Stimulated activated naive CD8-positive, alpha-beta T cell treated with anti-CD3 and anti-CD28 coated beads, Interleukin-15, amount 100 ng/mL, for 72 hours (primary cell): ENCODE data around the gene GORASP1.

Experiments
- ATAC-seq: fragments of 150-1000 bp; cut with Tn5 transposase; 2 replicates; pipeline ENCODE4 v1.10.0; 2021; ENCODE audit warnings: mild to moderate bottlenecking, moderate library complexity
- DNase-seq, 2 donors: peaks; one replicate each; pipeline ENCODE4 v3.0.0; 2021 to 2022
- H3K27ac Mint-ChIP-seq, 2 donors: one replicate each; pipeline ENCODE4 v1.8.0; 2022; ENCODE audit warnings: mild to moderate bottlenecking in 2 of 2, mixed read lengths in 2 of 2, moderate library complexity in 2 of 2
- H3K27me3 Mint-ChIP-seq: one replicate; pipeline ENCODE4 v1.8.0; 2022; ENCODE audit warnings: mixed read lengths
- H3K4me1 Mint-ChIP-seq: one replicate; pipeline ENCODE4 v1.8.0; 2022; ENCODE audit warnings: mild to moderate bottlenecking, mixed read lengths
- H3K4me3 Mint-ChIP-seq, 2 donors: one replicate each; pipeline ENCODE4 v1.8.0; 2022; ENCODE audit warnings: mild to moderate bottlenecking in 2 of 2, mixed read lengths in 2 of 2, moderate library complexity in 1 of 2
- H3K9me3 Mint-ChIP-seq, 2 donors: one replicate each; pipeline ENCODE4 v1.8.0; 2022; ENCODE audit warnings: mixed read lengths in 2 of 2

Gene GORASP1

GRCh38 chr3:39102504-39103323, 4.7 kb downstream of the GORASP1 start:
- H3K9me3 Mint-ChIP-seq, result no peaks in the 10 kb centered on the region
- peaks cover 7% of the 10 kb centered on the region for H3K27me3 Mint-ChIP-seq
- no peak overlapping the region for H3K4me3 Mint-ChIP-seq
- ATAC-seq, result no peak
- H3K27ac Mint-ChIP-seq, result no peak overlapping the region
- H3K4me1 Mint-ChIP-seq, result peaks cover 56% of the 10 kb centered on the region
- DNase-seq, result no peak

DNA sequence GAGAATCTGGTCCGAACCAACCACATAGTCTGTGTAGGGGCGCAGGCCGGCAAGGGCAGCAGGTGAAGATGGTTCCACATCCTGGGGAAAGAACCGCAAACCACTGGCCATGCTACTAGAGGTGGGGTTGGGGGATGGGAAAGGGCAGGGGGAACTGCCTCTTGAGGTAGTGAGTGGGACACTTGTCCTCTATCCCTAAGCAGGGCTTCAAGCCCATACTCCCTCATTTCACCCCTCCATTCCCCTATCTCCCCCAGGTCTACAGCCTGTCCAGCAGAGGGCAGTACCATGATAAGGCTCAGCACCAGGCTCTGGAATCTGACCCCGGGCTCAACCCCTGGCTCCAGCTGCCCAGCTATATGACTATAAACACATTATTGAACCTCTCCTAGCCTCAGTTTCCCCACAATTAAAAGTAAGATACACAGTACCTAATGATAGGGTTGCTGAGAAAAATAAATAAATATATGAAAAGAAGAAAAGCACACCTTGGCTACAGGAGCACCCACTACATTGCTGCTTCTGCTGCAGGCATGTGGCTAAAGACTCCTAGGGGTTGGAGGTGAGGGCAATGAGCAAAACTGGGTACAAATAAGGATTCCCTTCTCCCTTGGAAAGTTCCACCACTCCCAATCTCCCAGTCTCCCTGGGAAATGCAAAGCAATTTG, 6.3 kb downstream of the GORASP1 start:
- DNase-seq, result peak; percentile 36 to 44

GRCh38 chr3:39100500-39100886, 6.9 kb downstream of the GORASP1 start:
- H3K4me1 Mint-ChIP-seq, result peaks cover 39% of the 10 kb centered on the region
- H3K9me3 Mint-ChIP-seq, result no peaks in the 10 kb centered on the region
- ATAC-seq, result no peak
- H3K4me3 Mint-ChIP-seq, result no peak overlapping the region
- no peak for DNase-seq
- H3K27me3 Mint-ChIP-seq, result no peaks in the 10 kb centered on the region
- no peak overlapping the region for H3K27ac Mint-ChIP-seq

More for the DNA sequence above, 6.3 kb downstream of the GORASP1 start:
- ATAC-seq, result peak; percentile 69
- no peak overlapping the region for H3K4me3 Mint-ChIP-seq
- H3K27me3 Mint-ChIP-seq, result no peaks in the 10 kb centered on the region
- H3K9me3 Mint-ChIP-seq, result no peaks in the 10 kb centered on the region
- no peak overlapping the region for H3K27ac Mint-ChIP-seq
- H3K4me1 Mint-ChIP-seq, result peaks cover 46% of the 10 kb centered on the region

DNA sequence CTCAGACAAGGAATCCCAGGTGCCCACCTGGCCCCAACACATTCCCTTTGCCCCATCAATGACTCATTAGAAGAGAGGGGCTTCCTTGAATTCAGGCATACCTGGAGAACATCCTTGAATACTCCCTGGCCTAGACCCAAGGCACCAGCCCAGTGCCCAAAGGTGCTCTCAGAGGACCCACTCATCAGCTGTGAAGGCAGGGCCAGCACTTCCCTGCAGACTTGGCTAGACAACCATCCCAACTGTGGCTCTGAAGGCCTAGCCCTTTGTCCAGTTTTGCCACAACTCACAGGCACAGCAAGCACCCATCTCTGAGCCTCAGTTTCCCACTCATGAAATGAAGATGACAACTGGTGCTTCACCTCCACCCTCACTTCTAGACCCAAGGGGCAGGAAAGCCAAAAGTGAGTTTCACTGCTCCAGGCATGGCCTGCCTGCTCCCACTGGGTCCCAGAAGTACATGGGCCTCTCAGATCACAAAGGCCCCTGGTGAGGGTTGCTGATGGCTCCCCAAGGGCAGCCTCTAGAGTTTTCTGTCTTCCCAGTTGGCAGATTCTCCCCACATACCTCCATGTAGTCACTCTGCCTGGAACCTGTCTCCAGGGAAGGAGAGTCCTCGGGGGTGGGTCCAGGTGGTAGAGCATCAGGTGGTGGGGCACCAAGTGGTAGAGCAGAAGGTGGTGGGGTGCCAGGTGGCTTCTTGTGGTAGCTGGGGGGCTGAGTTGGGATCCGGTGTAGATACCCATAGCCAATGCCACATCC, 7.5 kb downstream of the GORASP1 start:
- H3K9me3 Mint-ChIP-seq, result no peaks in the 10 kb centered on the region
- no peak for DNase-seq
- no peaks in the 10 kb centered on the region for H3K27me3 Mint-ChIP-seq
- no peak overlapping the region for H3K27ac Mint-ChIP-seq
- H3K4me3 Mint-ChIP-seq, result no peak overlapping the region
- peaks cover 33% of the 10 kb centered on the region for H3K4me1 Mint-ChIP-seq
- no peak for ATAC-seq

DNA sequence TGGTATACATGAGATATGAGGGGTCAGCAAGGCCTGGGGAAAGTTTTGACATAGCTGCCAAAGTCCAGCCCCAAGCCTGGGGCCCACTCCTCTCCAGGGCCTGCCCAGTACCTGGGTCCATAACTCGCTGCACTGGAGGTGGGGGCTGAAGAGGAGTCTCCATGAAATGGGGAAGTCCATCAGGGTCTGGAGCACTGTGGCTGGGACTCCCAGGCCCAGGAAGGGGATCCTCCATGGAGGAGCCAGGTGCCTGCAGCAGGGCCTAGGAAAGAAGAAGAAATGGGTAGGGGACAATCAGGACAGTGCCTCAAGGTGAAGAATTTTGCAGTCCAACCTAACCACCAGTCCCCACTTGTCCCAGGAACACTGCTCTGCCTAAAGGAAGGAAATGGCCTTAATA, 8.2 kb downstream of the GORASP1 start:
- ATAC-seq, result no peak
- no peak for DNase-seq
- peaks cover 30% of the 10 kb centered on the region for H3K4me1 Mint-ChIP-seq
- no peak overlapping the region for H3K4me3 Mint-ChIP-seq
- no peaks in the 10 kb centered on the region for H3K27me3 Mint-ChIP-seq
- no peaks in the 10 kb centered on the region for H3K9me3 Mint-ChIP-seq
- H3K27ac Mint-ChIP-seq, result no peak overlapping the region

DNA sequence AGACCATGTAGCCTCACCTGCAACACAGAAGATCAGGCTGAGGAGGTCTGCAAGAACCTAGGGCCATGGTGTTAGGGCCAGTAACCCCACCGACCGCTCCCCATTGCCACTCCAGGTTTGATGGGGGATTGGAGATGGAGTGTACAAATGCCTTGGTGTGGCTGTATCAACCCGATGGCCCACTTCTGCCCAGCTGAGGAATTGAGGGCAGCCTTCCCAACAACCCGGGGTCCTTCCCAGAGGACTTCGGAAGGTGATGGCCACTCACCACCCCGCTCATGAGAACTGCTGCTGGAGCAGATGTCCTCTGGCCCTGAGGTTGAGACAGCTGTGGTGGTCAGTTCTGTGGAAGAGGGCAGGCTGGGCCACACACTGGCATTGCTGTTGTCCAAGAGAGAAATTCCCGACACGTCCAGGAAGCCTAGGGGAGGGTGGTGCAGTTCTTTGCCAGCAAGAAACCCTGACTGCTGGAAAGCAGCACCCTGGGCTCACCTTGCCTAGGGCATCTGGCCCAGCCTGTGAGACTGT, 8.9 kb downstream of the GORASP1 start:
- no peak overlapping the region for H3K27ac Mint-ChIP-seq
- ATAC-seq (no peak), DNase-seq (no peak)
- H3K4me1 Mint-ChIP-seq, result peaks cover 26% of the 10 kb centered on the region
- H3K9me3 Mint-ChIP-seq, result no peaks in the 10 kb centered on the region
- H3K27me3 Mint-ChIP-seq, result no peaks in the 10 kb centered on the region
- no peak overlapping the region for H3K4me3 Mint-ChIP-seq

DNA sequence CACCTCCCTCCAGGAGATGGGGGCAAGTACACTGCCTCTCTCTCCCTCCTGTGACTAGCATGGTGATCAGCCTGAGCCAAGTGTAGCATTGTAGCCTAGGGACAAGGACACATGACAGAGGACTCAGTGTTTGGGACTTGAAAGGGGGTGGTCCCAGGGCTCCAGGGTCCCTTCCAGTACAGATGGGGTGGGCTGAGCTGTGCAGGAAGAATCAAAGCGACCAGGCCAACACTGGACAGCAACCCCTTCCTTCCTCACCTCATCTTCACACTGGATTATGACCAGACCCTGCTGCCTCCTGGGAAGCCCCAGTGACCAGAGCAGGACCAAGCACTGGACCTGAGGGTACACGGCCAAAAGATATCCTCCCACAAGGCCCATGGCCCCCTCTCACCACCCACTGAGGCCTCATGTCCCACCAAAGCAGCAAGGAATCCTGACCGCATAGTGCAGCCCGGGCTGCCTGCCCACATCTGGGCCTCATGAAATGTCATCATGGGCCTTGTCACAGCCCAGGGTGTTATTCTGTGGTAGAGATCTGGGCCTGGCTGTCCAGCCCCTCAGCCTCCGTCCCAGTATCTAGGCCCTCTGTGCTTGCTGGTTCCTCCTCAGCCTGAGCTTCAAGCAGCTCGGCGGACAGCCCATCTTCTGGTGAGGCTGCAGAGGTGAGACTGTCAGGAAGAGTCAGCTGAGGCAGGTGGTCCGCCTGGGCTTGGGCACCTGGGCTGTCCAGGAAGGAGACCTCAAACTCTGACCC, 9.5 kb downstream of the GORASP1 start:
- DNase-seq (no peak), ATAC-seq (no peak)
- no peaks in the 10 kb centered on the region for H3K9me3 Mint-ChIP-seq
- H3K4me3 Mint-ChIP-seq, result no peak overlapping the region
- no peaks in the 10 kb centered on the region for H3K27me3 Mint-ChIP-seq
- peak overlapping the region; percentile 40 to 68 for H3K27ac Mint-ChIP-seq
- H3K4me1 Mint-ChIP-seq, result peaks cover 19% of the 10 kb centered on the region

DNA sequence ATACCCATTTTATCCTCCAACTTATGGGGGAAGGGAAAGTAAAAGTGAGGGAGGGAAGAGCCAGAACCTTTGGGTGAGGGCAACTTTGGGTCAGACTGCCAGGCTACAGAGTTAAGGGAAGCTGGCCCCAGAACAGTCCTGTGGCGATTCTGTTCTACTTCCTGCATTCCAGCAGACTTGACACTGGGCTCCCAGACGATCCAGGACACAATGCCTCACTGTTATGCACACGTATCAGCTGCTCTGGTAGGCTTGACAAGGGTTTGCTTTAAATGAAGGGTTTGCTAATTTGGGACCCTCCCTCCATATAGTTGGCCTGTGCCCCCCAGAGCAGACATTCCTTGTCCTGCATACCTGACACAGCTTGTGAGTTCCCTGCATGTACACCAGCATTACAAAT, 10.7 kb downstream of the GORASP1 start:
- ATAC-seq (no peak), DNase-seq (no peak)
- Mint-ChIP-seq H3K4me3 (no peak overlapping the region), H3K9me3 (no peaks in the 10 kb centered on the region), H3K4me1 (peaks cover 11% of the 10 kb centered on the region), H3K27ac (no peak overlapping the region), H3K27me3 (no peaks in the 10 kb centered on the region)

- H3K4me1 Mint-ChIP-seq, result peaks cover 8% of the 10 kb centered on the region
- no peaks in the 10 kb centered on the region for H3K9me3 Mint-ChIP-seq
- H3K27me3 Mint-ChIP-seq, result no peaks in the 10 kb centered on the region
- H3K27ac Mint-ChIP-seq, result no peak overlapping the region
- no peak overlapping the region for H3K4me3 Mint-ChIP-seq
- DNase-seq (no peak), ATAC-seq (no peak)
These were observed 11.6 kb downstream of the GORASP1 start for GRCh38 chr3:39095778-39096177.

GRCh38 chr3:39094851-39095677, 12.4 kb downstream of the GORASP1 start:
- no peak overlapping the region for H3K27ac Mint-ChIP-seq
- H3K4me1 Mint-ChIP-seq, result peaks cover 7% of the 10 kb centered on the region
- ATAC-seq (no peak), DNase-seq (no peak)
- H3K4me3 Mint-ChIP-seq, result no peak overlapping the region
- H3K9me3 Mint-ChIP-seq, result no peaks in the 10 kb centered on the region
- H3K27me3 Mint-ChIP-seq, result no peaks in the 10 kb centered on the region

GRCh38 chr3:39090922-39091321, 16.5 kb downstream of the GORASP1 start:
- H3K4me3 Mint-ChIP-seq, result no peak overlapping the region
- H3K27ac Mint-ChIP-seq, result peak overlapping the region in 1 of 2 donors; percentile 62
- H3K27me3 Mint-ChIP-seq, result no peaks in the 10 kb centered on the region
- ATAC-seq, result peak; percentile 92
- H3K9me3 Mint-ChIP-seq, result no peaks in the 10 kb centered on the region
- peaks cover 16% of the 10 kb centered on the region for H3K4me1 Mint-ChIP-seq
- no peak for DNase-seq

GRCh38 chr3:39088889-39089288, 18.5 kb downstream of the GORASP1 start:
- ATAC-seq (no peak), DNase-seq (no peak)
- no peaks in the 10 kb centered on the region for H3K27me3 Mint-ChIP-seq
- no peak overlapping the region for H3K27ac Mint-ChIP-seq
- no peaks in the 10 kb centered on the region for H3K9me3 Mint-ChIP-seq
- H3K4me3 Mint-ChIP-seq, result no peak overlapping the region
- H3K4me1 Mint-ChIP-seq, result peaks cover 16% of the 10 kb centered on the region

DNA sequence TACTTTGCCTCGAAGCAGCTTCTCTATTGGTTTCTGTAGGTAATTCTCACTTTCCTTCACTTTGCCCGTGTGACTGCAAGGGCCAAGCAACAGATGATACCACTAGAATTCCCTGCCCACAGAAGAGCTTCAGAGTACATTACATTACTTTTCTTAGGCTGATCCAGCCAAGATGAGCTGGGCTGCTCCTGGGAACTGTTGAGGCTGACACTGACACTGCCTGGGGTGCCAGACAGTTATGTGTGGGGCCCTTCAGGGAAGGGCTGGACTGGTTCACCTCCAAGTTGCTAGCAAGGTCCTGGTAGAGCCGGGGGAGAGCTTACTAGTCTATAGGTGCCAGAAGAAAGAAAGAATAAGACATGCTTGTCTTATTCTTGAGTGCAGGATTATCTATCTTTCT, 19.0 kb downstream of the GORASP1 start:
- Mint-ChIP-seq H3K27ac (no peak overlapping the region), H3K27me3 (no peaks in the 10 kb centered on the region)

GRCh38 chr3:39086144-39086543, 21.3 kb downstream of the GORASP1 start:
- Mint-ChIP-seq H3K27ac (no peak overlapping the region), H3K9me3 (no peaks in the 10 kb centered on the region), H3K4me1 (peaks cover 32% of the 10 kb centered on the region), H3K27me3 (no peaks in the 10 kb centered on the region), H3K4me3 (no peak overlapping the region)
- no peak for ATAC-seq
- no peak for DNase-seq

More for the DNA sequence above, 19.0 kb downstream of the GORASP1 start:
- peaks cover 16% of the 10 kb centered on the region for H3K4me1 Mint-ChIP-seq
- peak; percentile 38 for ATAC-seq
- H3K4me3 Mint-ChIP-seq, result no peak overlapping the region
- no peak for DNase-seq
- no peaks in the 10 kb centered on the region for H3K9me3 Mint-ChIP-seq
